GM19395 (cell line): Measurements from ENCODE around the gene LYPD3.
"Not testable (repeated sequence)": the region's sequence is repeated elsewhere in the genome, so short reads cannot be mapped to it uniquely, and the experiment has no call there.

Source experiments
- ATAC-seq: cut with Tn5 transposase; IDR thresholded peaks from one replicate; pipeline ENCODE4 v1.9.1; 2021; ENCODE audit warnings: mild to moderate bottlenecking, moderate library complexity; ENCODE audit not compliant: unreplicated experiment

LYPD3 gene

DNA sequence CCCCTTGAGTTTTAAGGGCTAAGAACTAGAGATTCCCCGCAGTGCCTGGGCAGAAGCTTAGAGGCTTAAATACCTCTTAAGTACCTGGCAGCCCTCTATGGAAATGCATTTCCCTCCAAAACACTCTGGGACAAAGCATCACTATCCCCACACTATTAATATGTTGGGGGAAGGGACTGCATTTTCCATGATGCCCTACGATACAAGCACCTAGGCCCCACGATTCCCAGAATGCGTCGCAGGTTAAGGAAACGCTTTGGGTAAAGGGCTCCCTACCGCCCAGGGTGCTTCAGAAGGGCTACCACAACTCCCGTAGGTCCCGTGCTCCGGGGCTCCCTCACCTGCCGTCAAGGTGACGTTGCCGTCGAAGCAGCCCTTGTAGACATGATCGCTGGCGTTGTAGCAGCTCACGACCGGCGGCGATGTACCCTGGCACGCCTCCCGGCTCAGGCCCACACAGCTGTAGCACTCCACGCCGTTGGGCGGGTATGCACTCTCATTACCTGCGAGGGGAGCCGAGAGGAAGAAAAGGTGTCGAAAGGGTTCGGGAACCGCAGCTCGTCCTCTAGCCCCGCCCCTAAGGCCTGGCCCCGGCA lies 2.5 kb downstream of the LYPD3 start:
- ATAC-seq = no peak

DNA sequence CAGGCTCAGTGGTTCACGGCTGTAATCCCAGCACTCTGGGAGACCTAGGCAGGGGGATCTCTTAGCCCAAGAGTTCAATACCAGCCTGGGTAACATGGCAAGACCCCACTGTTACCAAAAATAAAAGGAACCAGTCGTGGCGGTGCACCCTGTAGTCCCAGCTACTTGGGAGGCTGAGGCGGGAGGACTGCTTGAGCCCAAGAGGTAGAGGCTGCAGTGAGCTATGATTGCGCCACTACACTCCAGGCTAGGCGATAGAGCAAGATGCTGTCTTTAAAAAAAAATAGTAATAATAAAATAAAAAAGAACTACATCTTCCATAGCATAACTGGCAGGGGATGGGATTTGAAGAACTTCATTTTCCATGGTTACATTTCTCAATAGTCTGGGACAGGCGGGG lies 3.0 kb downstream of the LYPD3 start:
- ATAC-seq = no peak

DNA sequence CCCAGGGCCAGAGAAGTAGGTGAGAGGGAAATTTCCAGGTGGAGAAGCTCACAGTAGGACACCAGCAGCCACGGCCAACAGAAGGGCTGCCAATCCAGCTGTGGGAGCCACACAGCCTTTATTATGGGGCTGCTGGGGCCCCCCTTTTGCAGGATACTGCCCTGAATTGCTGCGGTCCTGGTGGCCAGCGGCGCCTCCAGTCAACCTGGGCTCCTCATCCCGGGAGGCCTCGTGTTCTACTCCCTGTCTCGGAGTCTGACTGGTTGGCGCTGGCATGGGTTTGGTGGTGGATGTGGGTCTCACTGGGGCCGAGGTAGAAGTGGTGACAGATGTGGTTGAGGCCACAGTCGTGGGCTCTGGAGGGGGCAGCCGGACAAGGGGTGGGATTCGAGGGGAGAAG lies 4.1 kb downstream of the LYPD3 start:
- no peak for ATAC-seq

- ATAC-seq = no peak
Observed at GRCh38 chr19:43460362-43461016, 4.9 kb downstream of the LYPD3 start.

DNA sequence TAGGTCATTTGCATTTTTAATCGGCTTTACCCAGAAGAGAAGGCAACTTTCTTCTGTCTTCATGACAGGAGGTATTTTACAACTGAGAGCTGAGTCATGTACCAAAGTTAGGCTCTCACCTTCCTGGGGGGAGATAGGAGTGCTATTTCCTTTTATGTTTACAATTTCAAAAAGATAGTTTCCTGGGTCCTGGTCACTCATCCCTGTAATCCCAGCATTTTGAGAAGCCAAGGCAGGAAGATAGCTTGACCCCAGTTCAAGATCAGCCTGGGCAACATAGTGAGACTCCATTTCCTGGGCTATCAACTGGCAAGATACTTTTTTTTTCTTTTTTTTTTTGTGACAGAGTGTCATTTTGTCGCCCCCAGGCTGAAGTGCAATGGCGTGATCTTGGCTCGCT lies 7.6 kb downstream of the LYPD3 start:
- no peak for ATAC-seq

DNA sequence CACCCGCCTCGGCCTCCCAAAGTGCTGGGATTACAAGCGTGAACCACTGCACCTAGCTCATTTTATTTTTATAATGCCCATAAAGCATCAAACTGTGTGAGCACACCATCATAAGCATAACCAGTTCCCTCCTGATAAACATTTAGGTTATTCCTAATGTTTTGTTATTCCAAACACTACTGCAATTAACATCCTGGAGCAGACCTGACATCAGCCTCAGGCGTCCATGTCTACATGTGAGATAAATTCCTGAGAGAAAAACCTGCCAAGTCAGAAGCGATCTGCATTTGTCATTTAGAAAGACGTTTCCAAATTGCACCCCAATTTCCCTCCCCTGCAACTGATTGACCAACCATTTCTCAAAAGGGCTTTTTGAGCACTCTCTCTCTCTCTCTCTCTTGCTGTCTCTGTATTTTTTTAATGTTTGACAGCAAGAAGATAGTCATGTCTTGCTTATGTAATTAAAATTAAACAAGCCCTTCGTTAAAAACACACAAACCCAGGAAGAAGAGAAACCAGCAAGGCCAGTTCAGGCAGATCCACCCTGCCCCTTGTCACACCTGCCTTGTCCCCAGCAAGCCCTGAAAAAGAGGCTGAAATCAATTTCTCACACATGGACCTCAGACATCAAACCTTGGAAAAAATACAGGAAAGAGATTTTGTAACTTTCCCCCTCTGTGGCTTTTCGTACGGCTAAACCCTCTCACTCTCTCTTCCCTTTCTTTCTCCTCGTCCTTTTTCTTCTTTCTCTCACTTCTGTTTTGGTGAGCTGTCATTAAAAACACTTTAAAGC lies 9.9 kb downstream of the LYPD3 start:
- ATAC-seq = no peak

GRCh38 chr19:43454031-43454430 lies 11.4 kb downstream of the LYPD3 start:
- no peak for ATAC-seq

DNA sequence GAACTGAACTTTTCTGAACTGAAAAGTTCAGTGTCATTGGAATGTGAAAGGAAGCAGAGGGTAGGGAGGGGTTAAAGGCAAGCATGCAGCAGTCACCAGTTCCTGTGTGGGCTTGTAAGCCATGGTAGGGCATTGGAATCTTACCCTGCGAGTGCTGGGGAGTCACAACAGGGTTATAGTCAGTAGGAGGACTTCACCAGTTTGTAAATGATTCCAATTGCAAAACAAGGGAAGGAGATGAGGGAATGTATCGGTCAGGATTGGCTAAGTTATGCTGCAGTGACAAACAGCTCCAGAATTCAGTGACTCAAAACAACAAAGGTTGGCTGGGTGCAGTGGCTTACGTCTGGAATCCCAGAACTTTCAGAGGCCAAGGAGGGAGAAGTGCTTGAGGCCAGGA lies 12.8 kb downstream of the LYPD3 start:
- ATAC-seq = no peak

GRCh38 chr19:43450545-43450997 lies 14.8 kb downstream of the LYPD3 start:
- ATAC-seq = no peak

GRCh38 chr19:43447655-43448054 lies 17.8 kb downstream of the LYPD3 start:
- no peak for ATAC-seq

DNA sequence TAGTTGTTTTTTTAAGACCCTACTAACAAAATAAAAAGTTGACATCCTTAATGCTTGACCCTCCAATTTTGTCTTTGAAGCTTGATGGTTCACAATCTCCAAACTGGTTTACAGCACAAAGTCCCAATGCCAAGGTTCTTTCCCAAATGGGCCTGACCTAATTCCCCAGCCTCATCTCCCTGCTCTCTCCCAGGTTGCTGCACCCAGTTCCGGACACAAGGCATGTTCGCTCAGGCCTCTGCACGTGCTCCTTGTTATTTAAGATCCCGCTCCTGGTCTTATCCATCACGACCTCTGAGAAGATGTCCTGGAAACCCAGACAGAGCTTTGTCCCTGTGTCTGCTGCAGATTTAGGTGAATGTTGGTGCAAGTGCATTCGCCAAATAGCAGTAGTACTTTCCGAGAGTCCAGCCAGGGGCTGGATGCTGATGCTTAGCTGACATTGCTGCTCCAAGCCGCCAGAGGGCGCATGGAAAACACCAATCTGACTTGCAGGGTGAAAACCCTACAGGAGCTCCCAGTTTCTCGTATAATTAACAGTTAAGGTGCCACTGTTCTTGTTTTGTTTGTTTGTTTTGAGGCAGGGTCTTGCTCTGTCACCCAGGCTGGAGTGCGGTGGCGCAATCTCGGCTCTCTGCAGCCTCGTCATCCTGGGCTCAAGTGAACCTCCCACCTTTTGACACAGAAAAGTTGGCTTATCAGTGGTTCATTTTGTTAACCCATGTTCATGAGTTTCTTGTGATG lies 18.5 kb downstream of the LYPD3 start:
- ATAC-seq = no peak

DNA sequence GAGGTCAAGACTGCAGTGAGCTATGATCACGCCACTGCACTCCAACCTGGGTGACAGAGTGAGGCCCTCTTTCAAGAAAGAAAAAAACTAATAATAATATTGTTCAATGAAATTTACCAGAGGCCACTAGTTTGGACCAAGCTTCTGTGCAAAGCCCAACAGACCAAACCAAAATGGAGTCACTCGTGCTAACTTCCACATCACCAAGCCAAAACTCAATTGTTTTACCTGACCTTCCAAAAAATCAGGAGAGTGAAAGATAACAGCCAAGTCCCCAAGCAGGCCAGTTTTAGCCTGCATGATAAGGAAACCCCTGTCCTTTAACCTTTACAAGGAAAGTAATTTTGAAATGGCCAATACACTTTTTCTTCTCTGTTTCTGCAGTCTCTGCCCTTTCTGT lies 20.0 kb downstream of the LYPD3 start:
- ATAC-seq = no peak

DNA sequence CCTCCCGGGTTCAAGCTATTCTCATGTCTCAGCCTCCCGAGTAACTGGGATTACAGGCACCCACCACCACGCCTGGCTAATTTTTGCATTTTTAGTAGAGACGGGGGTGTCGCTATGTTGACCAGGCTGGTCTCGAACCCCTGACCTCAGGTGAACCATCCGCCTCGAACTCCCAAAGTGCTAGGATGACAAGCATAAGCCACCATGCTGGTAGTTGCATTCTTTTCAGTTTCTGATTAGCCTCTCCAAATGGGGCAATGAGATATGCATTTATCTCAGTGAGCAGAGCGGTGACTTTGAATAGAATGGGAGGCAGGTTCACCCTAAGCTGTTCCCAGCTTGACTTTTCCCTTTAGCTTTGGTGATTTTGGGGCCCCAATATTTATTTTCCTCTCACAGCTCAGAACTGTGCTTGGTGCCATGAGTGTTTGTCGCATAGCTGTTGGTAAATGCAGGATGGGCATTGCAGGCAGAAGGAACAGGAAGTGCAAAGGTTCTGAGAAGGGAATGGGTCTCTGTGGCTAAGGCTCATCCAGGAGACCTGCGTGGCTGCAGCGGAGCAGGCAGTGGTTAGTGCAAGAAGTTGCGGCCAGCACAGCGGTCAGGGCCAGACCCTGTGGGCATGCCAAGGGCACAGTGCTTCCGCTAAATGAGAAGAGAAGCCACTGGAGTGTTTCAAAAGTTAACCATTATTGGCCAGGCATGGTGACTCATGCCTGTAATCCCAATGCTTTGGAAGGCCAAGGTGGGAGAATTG lies 20.7 kb downstream of the LYPD3 start:
- no peak for ATAC-seq

GRCh38 chr19:43444091-43444490 lies 21.3 kb downstream of the LYPD3 start:
- ATAC-seq = not testable (repeated sequence)

- ATAC-seq = no peak
Observed at GRCh38 chr19:43441716-43442115, 23.7 kb downstream of the LYPD3 start.

DNA sequence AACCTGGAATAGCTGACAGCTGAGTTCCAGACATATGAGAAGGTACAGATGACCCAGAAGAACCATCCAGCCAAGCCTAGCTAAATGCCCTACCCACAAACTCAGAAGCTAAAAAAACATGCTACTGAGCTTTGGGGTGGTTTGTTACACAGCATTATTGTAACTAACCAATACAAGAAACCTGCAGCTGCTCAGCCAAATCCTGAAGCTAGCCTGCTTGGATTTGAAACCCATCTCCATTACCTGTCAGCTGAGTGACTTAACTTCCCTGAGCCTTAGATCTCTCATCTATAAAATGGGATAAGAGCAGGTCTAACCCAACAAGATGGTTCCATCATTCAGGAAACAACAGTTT lies 25.7 kb downstream of the LYPD3 start:
- no peak for ATAC-seq

DNA sequence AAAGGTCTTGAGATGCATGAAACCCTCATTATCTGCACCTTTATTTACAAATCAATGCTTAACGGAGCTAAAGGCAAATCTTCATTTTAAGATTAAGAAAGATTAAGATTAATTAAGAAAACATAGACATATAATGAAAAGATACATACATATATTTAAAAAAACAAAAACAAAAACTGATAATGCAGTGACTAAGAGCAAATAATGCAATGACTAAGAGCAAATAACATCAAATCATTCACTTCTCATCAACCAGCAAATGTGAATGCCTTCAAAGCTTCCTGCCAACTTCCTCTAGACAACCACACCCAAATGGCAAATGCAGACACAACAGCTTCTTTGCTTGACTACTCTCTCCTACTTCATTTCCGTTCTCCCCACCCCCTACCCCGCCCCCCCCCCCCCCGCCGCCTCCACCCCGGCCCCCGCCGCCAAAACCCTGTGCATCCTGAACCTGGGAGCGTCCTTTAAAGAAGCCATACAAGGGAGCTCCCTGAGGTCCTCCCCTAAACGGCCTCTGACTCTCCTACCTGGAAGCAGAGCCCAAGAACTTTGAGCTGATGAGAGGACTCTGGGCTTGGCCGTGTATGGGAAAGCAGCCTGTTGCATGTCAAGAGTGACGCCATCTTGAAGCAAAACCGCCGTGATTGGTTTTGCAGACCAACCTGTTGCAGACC lies 26.2 kb downstream of the LYPD3 start:
- no peak for ATAC-seq

DNA sequence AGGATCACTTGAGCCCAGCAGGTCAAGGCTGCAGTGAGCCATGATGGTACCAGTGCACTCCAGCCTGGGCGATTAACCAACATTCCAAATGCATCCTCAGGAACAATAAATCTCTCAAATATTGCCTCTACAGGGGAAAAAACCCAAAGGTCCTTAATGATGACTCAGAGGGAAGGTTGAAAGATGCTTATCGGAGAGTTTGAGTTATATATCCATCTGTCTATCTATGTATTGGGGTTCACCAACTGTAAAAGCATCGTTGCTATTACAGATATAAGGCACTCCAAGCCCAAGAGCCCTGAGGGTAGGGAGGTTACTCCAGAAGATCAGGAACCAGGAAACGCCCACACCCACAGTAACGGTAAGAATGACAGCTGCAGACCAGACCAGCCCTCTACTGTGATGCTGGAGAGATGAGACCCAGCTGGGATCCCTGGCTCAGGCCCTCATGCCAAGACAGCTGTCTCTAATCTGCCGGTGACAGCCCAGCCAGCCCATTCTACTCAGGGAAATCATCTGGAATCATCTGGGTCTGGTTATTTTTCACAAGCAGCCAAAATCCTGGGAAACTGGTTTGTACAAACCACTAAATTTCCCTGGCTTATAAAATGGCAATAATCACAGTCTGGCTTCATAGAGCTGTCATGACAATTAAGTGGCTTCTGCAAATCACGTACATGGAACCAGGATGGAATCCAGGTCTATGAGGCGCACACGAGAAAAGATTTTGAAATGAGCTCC lies 26.9 kb downstream of the LYPD3 start:
- no peak for ATAC-seq

DNA sequence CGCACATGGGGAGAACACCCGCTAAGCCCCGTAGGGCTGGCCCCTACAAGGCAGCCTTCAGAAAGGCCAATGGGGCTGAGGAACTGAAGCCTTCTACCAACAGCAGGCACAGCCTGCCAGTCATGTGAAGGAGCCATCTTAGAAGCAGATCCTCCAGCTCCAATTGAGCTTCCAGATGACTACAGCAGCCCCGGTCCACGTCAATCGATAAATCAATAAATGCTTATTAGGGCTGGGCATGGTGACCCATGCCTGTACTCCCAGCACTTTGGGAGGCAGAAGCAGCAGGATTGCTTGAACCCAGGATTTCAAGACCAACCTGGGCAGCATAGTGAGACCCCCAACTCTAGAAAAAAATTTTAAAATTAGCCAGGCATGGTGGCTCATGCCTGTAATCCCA lies 27.7 kb downstream of the LYPD3 start:
- no peak for ATAC-seq

- ATAC-seq = not testable (repeated sequence)
Observed at GRCh38 chr19:43437284-43437683, 28.1 kb downstream of the LYPD3 start.
